Spinal cord (tissue), 10 donors: ENCODE data around the gene CASZ1. TPM values are rescaled to one million over a fixed set of nuclear protein-coding genes. Genes with fewer than 3 reads are reported as not detected.

Experiments used
- DNase-seq, 6 donors: peaks; one replicate each; pipeline versions ENCODE4 v3.0.0 to v3.0.0-alpha.2; 2013 to 2015; ENCODE audit warnings: low spot score in 6 of 6, low read depth in 4 of 6
- H3K27ac ChIP-seq: one replicate; pipeline ENCODE4 v1.5.1; 2013; ENCODE audit warnings: low read depth, low read length, control low read depth
- H3K27me3 ChIP-seq: one replicate; pipeline ENCODE4 v1.6.1; 2013; ENCODE audit warnings: low read length; ENCODE audit not compliant: control insufficient read depth, insufficient read depth
- H3K36me3 ChIP-seq: one replicate; pipeline ENCODE4 v1.6.1; 2013; ENCODE audit warnings: low read length; ENCODE audit not compliant: control insufficient read depth, insufficient read depth
- H3K4me1 ChIP-seq: one replicate; pipeline ENCODE4 v1.6.1; 2013; ENCODE audit warnings: low read length; ENCODE audit not compliant: control insufficient read depth, insufficient read depth
- H3K4me3 ChIP-seq: one replicate; pipeline ENCODE4 v1.5.1; 2013; ENCODE audit warnings: low read depth, low read length, control low read depth
- H3K9me3 ChIP-seq: one replicate; pipeline ENCODE4 v1.6.1; 2013; ENCODE audit warnings: low read length; ENCODE audit not compliant: control insufficient read depth, insufficient read depth
- WGBS: methylation state at CpG from one replicate; pipeline ENCODE4 v1.1.5; 2013; ENCODE audit warnings: missing lambda C conversion rate; ENCODE audit not compliant: insufficient coverage; 5-methylcytosine and 5-hydroxymethylcytosine counted together
- polyA plus RNA-seq, 2 donors: library from polyadenylated mRNA; unstranded; fragments of 120-200 nt; gene quantifications; one replicate each; pipeline ENCODE4 v1.2.1, GENCODE V29; 2013; ENCODE audit not compliant: insufficient read length in 2 of 2
- total RNA-seq, 2 donors: library from RNA; depleted of rRNA in 1 of 2; stranded (reverse); fragments of 120-200 nt in 1 of 2; fragments of >200 nt in 1 of 2; gene quantifications; one replicate each; pipeline versions ENCODE4 v1.2.3 to v1.2.4, GENCODE V29; 2013 to 2014
- donor health status: healthy.

Gene CASZ1
- total and polyA plus RNA-seq, 4 donors, result 6.0 to 18.7 (median 11.3) TPM

GRCh38 chr1:10632691-10633090 lies 163.8 kb downstream of the CASZ1 start:
- H3K4me1 ChIP-seq, result peaks cover 43% of the 10 kb centered on the region
- no peak overlapping the region for H3K27ac ChIP-seq
- WGBS, result 62% methylated on average over 14 of the region's 14 CpGs
- no peaks in the 10 kb centered on the region for H3K9me3 ChIP-seq
- H3K27me3 ChIP-seq, result peaks cover 6% of the 10 kb centered on the region
- peaks cover 73% of the 10 kb centered on the region for H3K36me3 ChIP-seq
- DNase-seq, result no peak
- no peak overlapping the region for H3K4me3 ChIP-seq

- no peak overlapping the region for H3K27ac ChIP-seq
- WGBS, result 68% methylated on average over 10 of the region's 14 CpGs
- no peak for DNase-seq
- H3K4me1 ChIP-seq, result peaks cover 36% of the 10 kb centered on the region
- H3K36me3 ChIP-seq, result peaks cover 77% of the 10 kb centered on the region
- H3K27me3 ChIP-seq, result peaks cover 3% of the 10 kb centered on the region
- H3K9me3 ChIP-seq, result no peaks in the 10 kb centered on the region
- H3K4me3 ChIP-seq, result no peak overlapping the region
Observed at GRCh38 chr1:10631811-10632593, 164.4 kb downstream of the CASZ1 start.

- H3K36me3 ChIP-seq, result peaks cover 80% of the 10 kb centered on the region
- WGBS, result 89% methylated on average over 20 of the region's 20 CpGs
- no peaks in the 10 kb centered on the region for H3K9me3 ChIP-seq
- H3K27ac ChIP-seq, result no peak overlapping the region
- H3K27me3 ChIP-seq, result peaks cover 3% of the 10 kb centered on the region
- peaks cover 40% of the 10 kb centered on the region for H3K4me1 ChIP-seq
- no peak overlapping the region for H3K4me3 ChIP-seq
- DNase-seq, result no peak
Observed at GRCh38 chr1:10631121-10631810, 165.2 kb downstream of the CASZ1 start.

- DNase-seq, result no peak
- Histone ChIP-seq H3K36me3 (peaks cover 78% of the 10 kb centered on the region), H3K9me3 (no peaks in the 10 kb centered on the region), H3K4me3 (no peak overlapping the region), H3K4me1 (peaks cover 43% of the 10 kb centered on the region), H3K27me3 (peaks cover 3% of the 10 kb centered on the region), H3K27ac (no peak overlapping the region)
- 98% methylated on average over 6 of the region's 13 CpGs for WGBS
Observed at GRCh38 chr1:10630661-10631120, 165.8 kb downstream of the CASZ1 start.

GRCh38 chr1:10629816-10630571 lies 166.5 kb downstream of the CASZ1 start:
- H3K36me3 ChIP-seq, result peaks cover 81% of the 10 kb centered on the region
- no peaks in the 10 kb centered on the region for H3K9me3 ChIP-seq
- no peak for DNase-seq
- H3K4me1 ChIP-seq, result peaks cover 41% of the 10 kb centered on the region
- H3K4me3 ChIP-seq, result no peak overlapping the region
- H3K27ac ChIP-seq, result no peak overlapping the region
- H3K27me3 ChIP-seq, result peaks cover 3% of the 10 kb centered on the region
- 87% methylated on average over 34 of the region's 36 CpGs for WGBS

- Histone ChIP-seq H3K4me1 (peaks cover 38% of the 10 kb centered on the region), H3K4me3 (no peak overlapping the region), H3K27ac (no peak overlapping the region), H3K9me3 (no peaks in the 10 kb centered on the region), H3K36me3 (peaks cover 86% of the 10 kb centered on the region), H3K27me3 (peaks cover 3% of the 10 kb centered on the region)
- no peak for DNase-seq
- WGBS, result 92% methylated on average over 25 of the region's 25 CpGs
Observed at GRCh38 chr1:10629091-10629815, 167.2 kb downstream of the CASZ1 start.

GRCh38 chr1:10628685-10629084 lies 167.8 kb downstream of the CASZ1 start:
- H3K36me3 ChIP-seq, result peaks cover 87% of the 10 kb centered on the region
- DNase-seq, result peak in 2 of 6 donors; percentile 54 to 78
- no peak overlapping the region for H3K4me3 ChIP-seq
- WGBS, result 48% methylated on average over 7 of the region's 7 CpGs
- no peak overlapping the region for H3K27ac ChIP-seq
- peaks cover 3% of the 10 kb centered on the region for H3K27me3 ChIP-seq
- H3K9me3 ChIP-seq, result no peaks in the 10 kb centered on the region
- peaks cover 38% of the 10 kb centered on the region for H3K4me1 ChIP-seq

- no peak for DNase-seq
- Histone ChIP-seq H3K4me1 (peaks cover 34% of the 10 kb centered on the region), H3K9me3 (no peaks in the 10 kb centered on the region), H3K27ac (no peak overlapping the region), H3K36me3 (peaks cover 79% of the 10 kb centered on the region), H3K27me3 (peaks cover 3% of the 10 kb centered on the region), H3K4me3 (no peak overlapping the region)
- 97% methylated on average over 15 of the region's 22 CpGs for WGBS
Observed at GRCh38 chr1:10626791-10627410, 169.5 kb downstream of the CASZ1 start.
